GM23338 (cell line): ENCODE results near the gene SNAPIN. TPM values are rescaled to one million over a fixed set of nuclear protein-coding genes. Genes with fewer than 3 reads are reported as not detected.

Experiments
- ATAC-seq: fragments of 200-7000 bp; cut with Tn5 transposase; 3 replicates; pipeline ENCODE4 v1.9.1; 2020
- DNase-seq: peaks from one replicate; pipeline ENCODE4 v3.0.0-alpha.2; 2015; ENCODE audit warnings: low spot score
- H2AFZ ChIP-seq: fragments of 200-600 bp; sonication (generic); 2 replicates; pipeline ENCODE4 v1.8.0; 2016; ENCODE audit warnings: antibody characterized with exemption, mild to moderate bottlenecking, moderate library complexity
- H3F3A ChIP-seq: fragments of 200-600 bp; sonication (generic); replicated peaks from 2 replicates; pipeline ENCODE4 v1.8.0; 2017; ENCODE audit warnings: antibody characterized with exemption, mixed run types, low read depth
- H3K27ac ChIP-seq: fragments of 200-600 bp; sonication (generic); 2 replicates; pipeline ENCODE4 v1.6.1; 2016; ENCODE audit warnings: low read depth
- H3K27me3 ChIP-seq: fragments of 200-600 bp; sonication (generic); 2 replicates; pipeline ENCODE4 v1.8.0; 2016; ENCODE audit warnings: mild to moderate bottlenecking, mixed run types, moderate library complexity; ENCODE audit not compliant: insufficient read depth
- H3K36me3 ChIP-seq: fragments of 200-600 bp; sonication (generic); 2 replicates; pipeline ENCODE4 v1.8.0; 2016; ENCODE audit warnings: mild to moderate bottlenecking; ENCODE audit not compliant: insufficient read depth
- H3K4me1 ChIP-seq: fragments of 200-600 bp; sonication (generic); 2 replicates; pipeline ENCODE4 v1.8.0; 2016; ENCODE audit warnings: mild to moderate bottlenecking, moderate library complexity; ENCODE audit not compliant: insufficient read depth
- H3K4me2 ChIP-seq: fragments of 200-600 bp; sonication (generic); 2 replicates; pipeline ENCODE4 v1.7.1; 2017; ENCODE audit warnings: mixed run types
- H3K4me3 ChIP-seq: fragments of 200-600 bp; sonication (generic); 2 replicates; pipeline ENCODE4 v1.6.1; 2016; ENCODE audit warnings: mixed run types
- H3K79me2 ChIP-seq: fragments of 200-600 bp; sonication (generic); replicated peaks from 2 replicates; pipeline ENCODE4 v1.8.0; 2017; ENCODE audit warnings: mild to moderate bottlenecking; ENCODE audit not compliant: insufficient read depth
- H3K9me2 ChIP-seq: fragments of 200-600 bp; sonication (generic); 2 replicates; pipeline ENCODE4 v1.8.0; 2017; ENCODE audit not compliant: insufficient read depth
- H4K20me1 ChIP-seq: fragments of 200-600 bp; sonication (generic); replicated peaks from 2 replicates; pipeline ENCODE4 v1.8.0; 2017; ENCODE audit warnings: mild to moderate bottlenecking; ENCODE audit not compliant: insufficient read depth
- H3K27ac Mint-ChIP-seq: 2 replicates; pipeline ENCODE4 v1.8.0; 2020; ENCODE audit warnings: inconsistent platforms, mild to moderate bottlenecking, moderate library complexity, mixed read lengths
- H3K27me3 Mint-ChIP-seq: 3 replicates; pipeline ENCODE4 v1.8.0; 2022; ENCODE audit warnings: low read depth, mild to moderate bottlenecking, moderate library complexity, mixed read lengths, inconsistent platforms; ENCODE audit not compliant: insufficient read depth, poor library complexity
- H3K36me3 Mint-ChIP-seq: 3 replicates; pipeline ENCODE4 v1.8.0; 2021; ENCODE audit warnings: low read depth, mild to moderate bottlenecking, inconsistent platforms, moderate library complexity, mixed read lengths
- H3K4me1 Mint-ChIP-seq: 3 replicates; pipeline ENCODE4 v1.8.0; 2020; ENCODE audit warnings: mild to moderate bottlenecking, inconsistent platforms, mixed read lengths
- H3K4me3 Mint-ChIP-seq: 3 replicates; pipeline ENCODE4 v1.8.0; 2021; ENCODE audit warnings: moderate library complexity, mild to moderate bottlenecking, inconsistent platforms, mixed read lengths
- H3K9me3 Mint-ChIP-seq: 3 replicates; pipeline ENCODE4 v1.8.0; 2020; ENCODE audit warnings: moderate library complexity, mild to moderate bottlenecking, inconsistent platforms, mixed read lengths
- CREB1 ChIP-seq: fragments of 250-450 bp; sonication (Bioruptor Pico); IDR thresholded peaks from 2 replicates; pipeline ENCODE4 v1.5.0; 2020; ENCODE audit warnings: low read depth, mild to moderate bottlenecking, moderate library complexity
- ETS1 ChIP-seq: IDR thresholded peaks from 2 replicates; pipeline ENCODE4 v1.6.1; 2016; ENCODE audit warnings: antibody characterized with exemption
- EZH2phosphoT487 ChIP-seq: fragments of 200-600 bp; sonication (generic); IDR thresholded peaks from one replicate; pipeline ENCODE4 v1.8.1; 2018; ENCODE audit warnings: antibody characterized with exemption; ENCODE audit not compliant: unreplicated experiment
- JUNB ChIP-seq: IDR thresholded peaks from one replicate; pipeline ENCODE4 v1.6.1; 2016; ENCODE audit warnings: antibody characterized with exemption; ENCODE audit not compliant: unreplicated experiment
- NANOG ChIP-seq: IDR thresholded peaks from 2 replicates; pipeline ENCODE4 v1.6.1; 2016; ENCODE audit warnings: antibody characterized with exemption, borderline replicate concordance
- REST ChIP-seq: IDR thresholded peaks from one replicate; pipeline ENCODE4 v1.6.1; 2018; ENCODE audit warnings: antibody characterized with exemption; ENCODE audit not compliant: unreplicated experiment
- STAT1 ChIP-seq: IDR thresholded peaks from one replicate; pipeline ENCODE4 v1.6.1; 2016; ENCODE audit warnings: antibody characterized with exemption; ENCODE audit not compliant: unreplicated experiment
- ZNF331 ChIP-seq: fragments of 250-450 bp; sonication (Bioruptor Pico); IDR thresholded peaks from 2 replicates; pipeline ENCODE4 v1.5.0; 2020; ENCODE audit warnings: low read depth, mild to moderate bottlenecking, moderate library complexity
- polyA plus RNA-seq: library from polyadenylated mRNA; unstranded; fragments of >200 nt; fragmentation: Nextera tagmentation; extraction: Ambion mirVana; gene quantifications from 2 replicates; pipeline ENCODE4 v1.2.1, GENCODE V29; 2016
- total RNA-seq: library from RNA; depleted of rRNA; stranded (reverse); fragments of >200 nt; shearing (Covaris generic); gene quantifications from 2 replicates; pipeline ENCODE4 v1.2.3, GENCODE V29; 2014
- TF ChIP-seq, protein P1 (sequence below): fragments of 250-450 bp; sonication (Bioruptor Pico); IDR thresholded peaks from 2 replicates; pipeline ENCODE4 v1.5.0; 2020; ENCODE audit warnings: mild to moderate bottlenecking, moderate library complexity

Gene SNAPIN
- total and polyA plus RNA-seq, 2 experiments from 2014 or later, result 25.6 to 48.5 TPM

DNA sequence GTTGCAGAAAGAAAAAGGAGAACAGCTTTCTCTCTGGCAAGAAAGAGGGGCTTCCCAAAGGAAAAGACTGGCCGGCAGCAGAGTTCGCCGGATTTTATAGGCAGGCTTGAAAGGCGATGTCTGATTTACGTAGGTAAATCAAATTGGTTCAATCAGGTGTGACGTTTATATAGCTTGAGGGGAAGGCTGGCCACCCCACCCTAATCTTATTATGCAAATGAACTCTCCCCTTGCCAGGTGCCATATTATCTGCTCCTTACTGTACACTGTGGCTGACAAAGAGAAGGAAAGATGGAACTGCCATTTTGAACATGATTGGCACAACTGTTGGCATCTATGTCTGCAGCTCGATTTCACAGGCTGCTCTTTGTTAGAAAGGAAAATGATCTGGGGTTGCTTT lies 52.5 kb downstream of the SNAPIN start:
- TF ChIP-seq ZNF331 (CRISPR knock-in tag) (no peak), EZH2phosphoT487 (no peak), NANOG (no peak), REST (no peak), ETS1 (no peak), JUNB (no peak), STAT1 (no peak), CREB1 (CRISPR knock-in tag) (no peak)
- TF ChIP-seq, protein P1, sequence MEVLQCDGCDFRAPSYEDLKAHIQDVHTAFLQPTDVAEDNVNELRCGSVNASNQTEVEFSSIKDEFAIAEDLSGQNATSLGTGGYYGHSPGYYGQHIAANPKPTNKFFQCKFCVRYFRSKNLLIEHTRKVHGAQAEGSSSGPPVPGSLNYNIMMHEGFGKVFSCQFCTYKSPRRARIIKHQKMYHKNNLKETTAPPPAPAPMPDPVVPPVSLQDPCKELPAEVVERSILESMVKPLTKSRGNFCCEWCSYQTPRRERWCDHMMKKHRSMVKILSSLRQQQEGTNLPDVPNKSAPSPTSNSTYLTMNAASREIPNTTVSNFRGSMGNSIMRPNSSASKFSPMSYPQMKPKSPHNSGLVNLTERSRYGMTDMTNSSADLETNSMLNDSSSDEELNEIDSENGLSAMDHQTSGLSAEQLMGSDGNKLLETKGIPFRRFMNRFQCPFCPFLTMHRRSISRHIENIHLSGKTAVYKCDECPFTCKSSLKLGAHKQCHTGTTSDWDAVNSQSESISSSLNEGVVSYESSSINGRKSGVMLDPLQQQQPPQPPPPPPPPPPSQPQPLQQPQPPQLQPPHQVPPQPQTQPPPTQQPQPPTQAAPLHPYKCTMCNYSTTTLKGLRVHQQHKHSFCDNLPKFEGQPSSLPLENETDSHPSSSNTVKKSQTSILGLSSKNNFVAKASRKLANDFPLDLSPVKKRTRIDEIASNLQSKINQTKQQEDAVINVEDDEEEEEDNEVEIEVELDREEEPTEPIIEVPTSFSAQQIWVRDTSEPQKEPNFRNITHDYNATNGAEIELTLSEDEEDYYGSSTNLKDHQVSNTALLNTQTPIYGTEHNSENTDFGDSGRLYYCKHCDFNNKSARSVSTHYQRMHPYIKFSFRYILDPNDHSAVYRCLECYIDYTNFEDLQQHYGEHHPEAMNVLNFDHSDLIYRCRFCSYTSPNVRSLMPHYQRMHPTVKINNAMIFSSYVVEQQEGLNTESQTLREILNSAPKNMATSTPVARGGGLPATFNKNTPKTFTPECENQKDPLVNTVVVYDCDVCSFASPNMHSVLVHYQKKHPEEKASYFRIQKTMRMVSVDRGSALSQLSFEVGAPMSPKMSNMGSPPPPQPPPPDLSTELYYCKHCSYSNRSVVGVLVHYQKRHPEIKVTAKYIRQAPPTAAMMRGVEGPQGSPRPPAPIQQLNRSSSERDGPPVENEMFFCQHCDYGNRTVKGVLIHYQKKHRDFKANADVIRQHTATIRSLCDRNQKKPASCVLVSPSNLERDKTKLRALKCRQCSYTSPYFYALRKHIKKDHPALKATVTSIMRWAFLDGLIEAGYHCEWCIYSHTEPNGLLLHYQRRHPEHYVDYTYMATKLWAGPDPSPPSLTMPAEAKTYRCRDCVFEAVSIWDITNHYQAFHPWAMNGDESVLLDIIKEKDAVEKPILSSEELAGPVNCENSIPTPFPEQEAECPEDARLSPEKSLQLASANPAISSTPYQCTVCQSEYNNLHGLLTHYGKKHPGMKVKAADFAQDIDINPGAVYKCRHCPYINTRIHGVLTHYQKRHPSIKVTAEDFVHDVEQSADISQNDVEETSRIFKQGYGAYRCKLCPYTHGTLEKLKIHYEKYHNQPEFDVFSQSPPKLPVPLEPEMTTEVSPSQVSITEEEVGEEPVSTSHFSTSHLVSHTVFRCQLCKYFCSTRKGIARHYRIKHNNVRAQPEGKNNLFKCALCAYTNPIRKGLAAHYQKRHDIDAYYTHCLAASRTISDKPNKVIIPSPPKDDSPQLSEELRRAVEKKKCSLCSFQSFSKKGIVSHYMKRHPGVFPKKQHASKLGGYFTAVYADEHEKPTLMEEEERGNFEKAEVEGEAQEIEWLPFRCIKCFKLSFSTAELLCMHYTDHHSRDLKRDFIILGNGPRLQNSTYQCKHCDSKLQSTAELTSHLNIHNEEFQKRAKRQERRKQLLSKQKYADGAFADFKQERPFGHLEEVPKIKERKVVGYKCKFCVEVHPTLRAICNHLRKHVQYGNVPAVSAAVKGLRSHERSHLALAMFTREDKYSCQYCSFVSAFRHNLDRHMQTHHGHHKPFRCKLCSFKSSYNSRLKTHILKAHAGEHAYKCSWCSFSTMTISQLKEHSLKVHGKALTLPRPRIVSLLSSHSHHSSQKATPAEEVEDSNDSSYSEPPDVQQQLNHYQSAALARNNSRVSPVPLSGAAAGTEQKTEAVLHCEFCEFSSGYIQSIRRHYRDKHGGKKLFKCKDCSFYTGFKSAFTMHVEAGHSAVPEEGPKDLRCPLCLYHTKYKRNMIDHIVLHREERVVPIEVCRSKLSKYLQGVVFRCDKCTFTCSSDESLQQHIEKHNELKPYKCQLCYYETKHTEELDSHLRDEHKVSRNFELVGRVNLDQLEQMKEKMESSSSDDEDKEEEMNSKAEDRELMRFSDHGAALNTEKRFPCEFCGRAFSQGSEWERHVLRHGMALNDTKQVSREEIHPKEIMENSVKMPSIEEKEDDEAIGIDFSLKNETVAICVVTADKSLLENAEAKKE (CRISPR knock-in tag), result no peak
- no peaks in the 10 kb centered on the region; the same call in 1 of the 3 replicates for H3K4me1 Mint-ChIP-seq
- Histone ChIP-seq H3K27me3 (no peaks in the 10 kb centered on the region), H3K79me2 (no peaks in the 10 kb centered on the region), H4K20me1 (no peaks in the 10 kb centered on the region), H3K4me2 (no peak overlapping the region), H2AFZ (peak overlapping the region; percentile 74; the same call in 1 of the 2 replicates), H3K27ac (no peak overlapping the region), H3K36me3 (no peaks in the 10 kb centered on the region), H3K4me3 (no peak overlapping the region), H3K4me1 (no peaks in the 10 kb centered on the region), H3F3A (0 out of 2 replicates have a peak, but pooled peaks cover 3% of the 10 kb centered on the region), H3K9me2 (no peaks in the 10 kb centered on the region)
- H3K4me3 Mint-ChIP-seq, result no peak overlapping the region
- H3K9me3 Mint-ChIP-seq, result no peaks in the 10 kb centered on the region
- no peak overlapping the region for H3K27ac Mint-ChIP-seq
- ATAC-seq (no peak), DNase-seq (no peak)
- peaks cover 7% of the 10 kb centered on the region for H3K27me3 Mint-ChIP-seq
- no peaks in the 10 kb centered on the region for H3K36me3 Mint-ChIP-seq
